GM12874 (cell line): ENCODE measurements around the gene KRT17.

Experiments used
- TF ChIP-seq, protein P1 (sequence below): IDR thresholded peaks from 2 replicates; pipeline ENCODE4 v1.5.1; 2011; ENCODE audit warnings: low read depth, mild to moderate bottlenecking, control low read depth, low read length, moderate library complexity; ENCODE audit not compliant: insufficient read depth

The KRT17 gene

DNA sequence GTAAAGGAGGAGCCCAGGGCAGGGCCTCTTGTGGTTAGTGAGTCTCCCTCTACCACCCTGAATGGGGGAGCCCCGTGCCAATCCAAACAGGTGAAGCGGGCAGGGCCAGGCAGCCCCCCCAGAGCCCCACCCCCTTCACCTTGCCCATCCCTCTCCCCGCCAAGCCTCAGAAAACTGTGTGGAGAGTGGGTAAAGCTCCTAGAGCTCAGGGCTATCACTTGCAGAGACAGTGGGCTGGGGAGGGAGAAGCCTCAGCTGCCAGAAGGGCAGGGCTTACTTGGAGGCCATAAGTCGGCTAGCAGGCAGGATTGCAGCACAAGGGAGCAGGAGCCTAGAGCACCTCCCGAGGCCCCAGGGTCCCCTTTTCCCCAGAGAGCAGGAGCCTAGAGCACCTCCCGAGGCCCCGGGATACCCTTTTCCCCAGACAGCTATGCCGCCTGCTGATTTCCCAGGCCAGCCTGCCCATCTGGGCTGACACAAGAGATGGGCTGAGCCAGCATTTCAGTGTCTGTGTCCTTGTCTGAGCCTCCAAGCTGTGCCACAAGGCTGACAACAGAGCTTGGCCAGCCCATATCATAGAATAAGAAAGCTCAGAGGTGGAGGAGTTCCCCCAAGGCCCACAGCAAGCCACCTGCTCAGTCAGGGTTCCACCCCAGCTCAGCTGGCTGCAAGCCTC is 30.9 kb downstream of the KRT17 start:
- TF ChIP-seq, protein P1, sequence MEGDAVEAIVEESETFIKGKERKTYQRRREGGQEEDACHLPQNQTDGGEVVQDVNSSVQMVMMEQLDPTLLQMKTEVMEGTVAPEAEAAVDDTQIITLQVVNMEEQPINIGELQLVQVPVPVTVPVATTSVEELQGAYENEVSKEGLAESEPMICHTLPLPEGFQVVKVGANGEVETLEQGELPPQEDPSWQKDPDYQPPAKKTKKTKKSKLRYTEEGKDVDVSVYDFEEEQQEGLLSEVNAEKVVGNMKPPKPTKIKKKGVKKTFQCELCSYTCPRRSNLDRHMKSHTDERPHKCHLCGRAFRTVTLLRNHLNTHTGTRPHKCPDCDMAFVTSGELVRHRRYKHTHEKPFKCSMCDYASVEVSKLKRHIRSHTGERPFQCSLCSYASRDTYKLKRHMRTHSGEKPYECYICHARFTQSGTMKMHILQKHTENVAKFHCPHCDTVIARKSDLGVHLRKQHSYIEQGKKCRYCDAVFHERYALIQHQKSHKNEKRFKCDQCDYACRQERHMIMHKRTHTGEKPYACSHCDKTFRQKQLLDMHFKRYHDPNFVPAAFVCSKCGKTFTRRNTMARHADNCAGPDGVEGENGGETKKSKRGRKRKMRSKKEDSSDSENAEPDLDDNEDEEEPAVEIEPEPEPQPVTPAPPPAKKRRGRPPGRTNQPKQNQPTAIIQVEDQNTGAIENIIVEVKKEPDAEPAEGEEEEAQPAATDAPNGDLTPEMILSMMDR, result no peak

DNA sequence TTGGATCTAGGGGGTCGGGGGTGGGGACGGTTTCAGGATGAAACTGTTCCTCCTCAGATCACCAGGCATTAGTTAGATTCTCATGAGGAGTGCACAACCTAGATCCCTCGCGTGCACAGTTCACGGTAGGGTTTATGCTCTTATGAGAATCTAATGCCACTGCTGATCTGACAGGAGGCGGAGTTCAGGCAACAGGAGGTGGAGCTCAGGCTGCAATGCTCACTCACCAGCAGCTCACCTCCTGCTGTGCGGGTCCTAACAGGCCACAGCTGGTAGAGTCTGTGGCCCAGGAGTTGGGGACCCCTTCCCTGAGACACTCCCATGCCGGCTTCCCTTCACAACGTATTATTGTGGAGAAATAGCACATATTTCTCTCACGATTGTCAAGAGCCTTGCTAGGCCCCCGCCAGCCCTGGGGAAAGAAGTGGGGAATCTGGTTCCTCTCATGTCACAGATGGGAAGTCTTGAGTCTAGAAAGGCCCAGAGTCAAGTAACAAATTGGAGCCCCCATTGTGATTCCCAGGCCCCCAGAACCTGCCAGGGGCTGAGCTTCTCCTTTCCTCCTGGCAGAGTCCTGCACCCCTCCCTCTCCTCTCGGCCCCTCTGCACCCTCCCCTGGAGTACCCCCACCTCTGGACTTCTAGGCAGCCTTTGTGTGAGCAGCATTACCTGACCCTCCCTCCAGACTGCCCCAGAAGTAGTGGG is 31.6 kb downstream of the KRT17 start:
- TF ChIP-seq, protein P1, result no peak

DNA sequence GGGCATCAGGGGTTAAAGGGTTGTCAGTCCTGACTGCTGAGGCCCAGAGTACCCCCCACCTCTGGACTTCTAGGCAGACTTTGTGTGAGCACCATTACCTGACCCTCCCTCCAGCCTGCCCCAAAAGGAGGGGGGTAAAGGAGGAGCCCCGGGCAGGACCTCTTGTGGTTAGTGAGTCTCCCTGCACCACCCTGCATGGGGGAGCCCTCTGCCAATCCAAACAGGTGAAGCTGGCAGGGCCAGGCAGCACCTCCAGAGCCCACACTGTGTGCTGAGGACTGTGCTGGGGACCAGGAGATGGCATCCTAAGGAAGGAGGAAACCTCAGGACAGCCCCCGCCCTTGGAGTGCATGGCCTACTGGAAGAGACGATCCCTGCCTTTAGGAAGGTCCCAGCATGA is 35.1 kb downstream of the KRT17 start:
- TF ChIP-seq, protein P1, result no peak

DNA sequence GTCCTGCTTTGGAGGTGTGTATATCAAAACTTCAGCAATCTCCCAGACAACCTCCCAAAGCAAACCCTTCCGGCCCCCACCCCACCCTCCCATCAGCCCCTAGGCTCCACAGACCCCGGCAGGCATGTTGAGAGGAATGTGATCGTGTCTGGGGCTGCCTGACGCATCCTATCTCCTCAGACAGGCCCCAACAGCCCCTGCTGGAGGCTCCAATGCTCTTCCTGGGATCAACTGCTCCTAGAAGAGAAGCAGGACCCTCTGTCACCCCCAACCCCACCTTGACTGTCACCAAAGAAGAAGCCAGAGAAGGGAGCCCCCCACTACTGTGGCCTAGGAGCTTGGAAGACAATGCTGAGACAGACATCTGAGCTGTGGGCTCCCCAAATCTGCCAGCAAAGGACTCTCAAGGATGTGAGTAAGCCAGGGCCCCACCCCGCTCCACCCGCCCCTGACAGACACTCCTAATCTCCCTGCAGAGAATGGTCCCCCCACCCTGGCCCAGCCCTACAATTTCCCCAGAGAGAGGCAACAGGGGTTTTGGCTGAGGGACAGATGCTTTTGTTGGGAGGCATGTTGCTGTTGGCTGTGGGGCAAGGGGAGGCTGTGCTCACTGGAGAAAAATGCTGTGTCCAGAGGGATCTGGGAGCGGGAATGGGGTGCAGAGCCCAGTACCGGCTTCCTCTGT is 36.1 kb downstream of the KRT17 start:
- TF ChIP-seq, protein P1, result no peak

DNA sequence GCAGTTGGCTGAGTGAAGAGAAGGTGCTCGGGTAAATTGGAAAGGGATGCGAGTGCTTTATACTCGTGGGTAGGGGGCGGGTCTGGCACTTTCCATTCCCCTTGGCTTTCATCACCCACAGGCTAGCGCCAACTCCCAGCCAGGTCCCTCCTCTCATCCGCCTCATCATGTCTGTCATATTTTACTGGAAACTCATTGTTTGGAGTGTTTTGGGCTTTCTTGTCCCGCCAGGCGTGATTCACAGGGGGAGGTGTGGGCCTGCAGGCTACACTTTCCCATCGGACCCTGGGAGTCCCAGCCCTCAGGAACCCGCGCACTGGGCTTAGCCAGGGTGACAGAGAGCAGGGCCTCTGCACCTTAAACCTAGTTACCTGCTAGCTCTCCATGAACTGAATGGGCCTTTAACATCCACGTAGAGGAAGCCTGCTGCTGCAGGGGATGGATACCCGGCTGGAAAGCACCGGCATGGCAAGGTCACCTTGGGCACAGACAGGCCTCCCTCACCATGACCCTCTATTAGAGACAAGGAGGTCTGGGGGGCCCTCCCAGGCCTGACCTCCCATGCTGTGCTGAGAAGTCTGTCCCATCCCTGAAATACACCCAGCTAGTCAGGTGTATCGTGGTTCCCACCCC is 37.4 kb downstream of the KRT17 start, which contains the start of gene KRT14:
TSS of gene KRT14 (minus strand) at position 33 of the 633 bp plus-strand sequence. CDS start 61 bp downstream, outside the sequence.
- TF ChIP-seq, protein P1, result no peak

DNA sequence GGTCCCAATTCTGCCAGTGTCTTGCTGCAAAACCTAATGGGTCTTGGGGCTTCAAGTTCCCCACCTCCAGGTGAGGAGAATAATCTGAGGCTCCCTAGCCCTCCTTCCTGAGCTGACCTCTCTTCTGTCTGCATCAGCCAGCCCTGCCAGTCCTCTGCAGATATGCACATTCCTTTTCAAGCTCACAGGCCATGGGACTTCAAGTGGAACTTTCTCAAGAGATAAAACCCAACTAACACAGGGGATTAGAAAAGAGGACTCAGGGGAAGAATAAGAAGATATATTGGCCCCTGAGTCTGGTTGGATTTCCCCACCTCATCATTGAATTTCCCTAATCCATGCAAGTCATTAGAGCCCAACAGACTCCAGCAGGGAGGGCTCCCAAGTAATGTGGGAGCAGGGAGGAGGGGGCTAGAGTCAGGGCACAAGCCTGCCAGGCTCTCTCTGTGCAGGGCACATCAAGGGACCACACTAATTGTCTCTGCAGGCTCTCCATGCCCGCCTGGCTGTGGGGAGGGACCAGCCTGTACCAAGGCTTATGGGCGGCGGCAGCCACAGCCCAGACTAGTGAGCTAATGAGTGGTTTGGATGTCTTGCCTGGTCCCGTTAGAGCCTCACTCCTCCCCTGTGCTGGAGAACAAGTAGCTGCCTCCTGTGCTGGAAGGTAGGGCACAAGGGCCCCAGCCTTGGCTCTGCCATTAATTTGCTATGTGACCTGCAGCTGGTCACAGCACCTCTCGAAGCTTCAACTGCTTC is 38.9 kb downstream of the KRT17 start:
- TF ChIP-seq, protein P1, result no peak
